Spleen (tissue), 7 donors: ENCODE results near the gene NFIB.

Experiments
- POLR2A ChIP-seq, 3 donors: fragments of 450-650 bp; IDR thresholded peaks; one replicate each; pipeline ENCODE4 v1.5.1; 2017; ENCODE audit warnings: antibody characterized with exemption in 3 of 3, mild to moderate bottlenecking in 1 of 3
- POLR2AphosphoS5 ChIP-seq, 3 donors: sonication (generic); formaldehyde crosslinking; IDR thresholded peaks; one replicate each; pipeline ENCODE4 v1.5.1; 2017; ENCODE audit warnings: antibody characterized with exemption in 3 of 3
- TF ChIP-seq, protein P1 (sequence below), 11 experiments: fragments of 200-600 bp in 7 of 11; fragments of 450-650 bp in 4 of 11; sonication (generic) in 4 of 11; IDR thresholded peaks in 8 of 11; conservative IDR thresholded peaks in 3 of 11; 1 replicate in 7 of 11; 2 replicates in 4 of 11; pipeline versions ENCODE4 v1.4.0 to v1.8.0; 2016 to 2021; ENCODE audit warnings: antibody characterized with exemption in 11 of 11, inconsistent platforms in 4 of 11, mild to moderate bottlenecking in 1 of 11
- donor health status: DM: no; HTN: no; CAD: no; lungs with moderate emphysema.
- donor health status: DM: no; HTN: no; CAD: no.
- donor health status: DM: no; HTN: no; CAD: no.

DNA sequence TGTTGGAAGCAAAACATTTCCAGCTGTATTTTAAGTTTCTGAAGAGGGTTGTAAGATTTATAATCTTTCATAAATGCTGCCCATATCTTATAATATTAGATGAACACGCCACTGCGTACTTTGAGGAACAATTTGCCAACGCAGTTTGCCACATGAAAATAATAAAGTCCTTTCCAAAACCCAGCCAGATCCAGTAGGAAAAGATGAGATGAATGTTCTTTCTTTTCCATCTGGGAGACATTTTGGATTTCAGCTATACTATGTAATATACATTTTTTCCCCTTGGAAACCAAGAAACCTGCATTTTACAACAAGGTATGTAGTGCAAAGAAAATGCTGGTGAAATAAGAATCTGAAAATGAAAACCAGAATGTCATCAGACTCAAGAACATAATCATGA is 125.4 kb downstream of the NFIB start:
- TF ChIP-seq, protein P1, sequence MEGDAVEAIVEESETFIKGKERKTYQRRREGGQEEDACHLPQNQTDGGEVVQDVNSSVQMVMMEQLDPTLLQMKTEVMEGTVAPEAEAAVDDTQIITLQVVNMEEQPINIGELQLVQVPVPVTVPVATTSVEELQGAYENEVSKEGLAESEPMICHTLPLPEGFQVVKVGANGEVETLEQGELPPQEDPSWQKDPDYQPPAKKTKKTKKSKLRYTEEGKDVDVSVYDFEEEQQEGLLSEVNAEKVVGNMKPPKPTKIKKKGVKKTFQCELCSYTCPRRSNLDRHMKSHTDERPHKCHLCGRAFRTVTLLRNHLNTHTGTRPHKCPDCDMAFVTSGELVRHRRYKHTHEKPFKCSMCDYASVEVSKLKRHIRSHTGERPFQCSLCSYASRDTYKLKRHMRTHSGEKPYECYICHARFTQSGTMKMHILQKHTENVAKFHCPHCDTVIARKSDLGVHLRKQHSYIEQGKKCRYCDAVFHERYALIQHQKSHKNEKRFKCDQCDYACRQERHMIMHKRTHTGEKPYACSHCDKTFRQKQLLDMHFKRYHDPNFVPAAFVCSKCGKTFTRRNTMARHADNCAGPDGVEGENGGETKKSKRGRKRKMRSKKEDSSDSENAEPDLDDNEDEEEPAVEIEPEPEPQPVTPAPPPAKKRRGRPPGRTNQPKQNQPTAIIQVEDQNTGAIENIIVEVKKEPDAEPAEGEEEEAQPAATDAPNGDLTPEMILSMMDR (IDR thresholded peaks at IDR 0.05 in 8 of 11, conservative IDR thresholded peaks at IDR 0.05 in 3 of 11): no peak
- TF ChIP-seq POLR2A (IDR thresholded peaks at IDR 0.05): no peak
- no peak for TF ChIP-seq POLR2AphosphoS5 (IDR thresholded peaks at IDR 0.05)
